SK-N-SH treated with all-trans-retinoic acid at 6 μM for 48 hours (cell line): ENCODE measurements around the gene KRT23.

Source experiments
- ATAC-seq: fragments of 200-7000 bp; cut with Tn5 transposase; 3 replicates; pipeline ENCODE4 v1.9.1; 2020; ENCODE audit warnings: mild to moderate bottlenecking, moderate library complexity
- ARNTL ChIP-seq: fragments of 450-650 bp; formaldehyde crosslinking; IDR thresholded peaks from 2 replicates; pipeline ENCODE4 v1.5.0; 2020; ENCODE audit warnings: low read depth, mild to moderate bottlenecking, moderate library complexity, borderline replicate concordance
- BACH2 ChIP-seq: fragments of 250-450 bp; sonication (Bioruptor Pico); IDR thresholded peaks from 2 replicates; pipeline ENCODE4 v1.9.0; 2021; ENCODE audit warnings: mild to moderate bottlenecking, borderline replicate concordance
- CSDC2 ChIP-seq: fragments of 250-450 bp; sonication (Bioruptor Pico); IDR thresholded peaks from 2 replicates; pipeline ENCODE4 v1.5.0; 2020; ENCODE audit warnings: mild to moderate bottlenecking, moderate library complexity
- ESRRG ChIP-seq: fragments of 250-450 bp; sonication (Bioruptor Pico); IDR thresholded peaks from 2 replicates; pipeline ENCODE4 v1.6.1; 2021; ENCODE audit warnings: mild to moderate bottlenecking
- GLIS3 ChIP-seq: fragments of 250-450 bp; sonication (Bioruptor Pico); IDR thresholded peaks from 2 replicates; pipeline ENCODE4 v1.5.0; 2020; ENCODE audit warnings: mild to moderate bottlenecking, moderate library complexity
- ISL1 ChIP-seq: fragments of 250-450 bp; sonication (Bioruptor Pico); IDR thresholded peaks from 2 replicates; pipeline ENCODE4 v2.1.2; 2022; ENCODE audit warnings: mild to moderate bottlenecking, moderate library complexity
- PPARA ChIP-seq: fragments of 250-450 bp; sonication (Bioruptor Pico); IDR thresholded peaks from 2 replicates; pipeline ENCODE4 v1.5.0; 2020; ENCODE audit warnings: mild to moderate bottlenecking, borderline replicate concordance
- RARB ChIP-seq: fragments of 250-450 bp; sonication (Bioruptor Pico); IDR thresholded peaks from 2 replicates; pipeline ENCODE4 v1.8.0; 2021; ENCODE audit warnings: mild to moderate bottlenecking, moderate library complexity
- TCF4 ChIP-seq: fragments of 250-450 bp; sonication (Bioruptor Pico); IDR thresholded peaks from 2 replicates; pipeline ENCODE4 v1.8.0; 2021; ENCODE audit warnings: mild to moderate bottlenecking, moderate library complexity, borderline replicate concordance
- TOX ChIP-seq: fragments of 250-450 bp; sonication (Bioruptor Pico); IDR thresholded peaks from 2 replicates; pipeline ENCODE4 v1.8.0; 2021; ENCODE audit warnings: mild to moderate bottlenecking, moderate library complexity, borderline replicate concordance
- ZC3H10 ChIP-seq: fragments of 250-450 bp; sonication (Bioruptor Pico); IDR thresholded peaks from 2 replicates; pipeline ENCODE4 v1.5.1; 2021; ENCODE audit warnings: mild to moderate bottlenecking, moderate library complexity
- ZFP30 ChIP-seq: fragments of 450-650 bp; formaldehyde crosslinking; IDR thresholded peaks from 2 replicates; pipeline ENCODE4 v1.5.0; 2022; ENCODE audit warnings: mild to moderate bottlenecking, moderate library complexity
- ZNF565 ChIP-seq: fragments of 450-650 bp; formaldehyde crosslinking; conservative IDR thresholded peaks from 2 replicates; pipeline ENCODE4 v1.5.0; 2020; ENCODE audit warnings: low read depth, mild to moderate bottlenecking, moderate library complexity
- ZNF70 ChIP-seq: fragments of 450-650 bp; formaldehyde crosslinking; IDR thresholded peaks from 2 replicates; pipeline ENCODE4 v1.5.0; 2020; ENCODE audit warnings: mild to moderate bottlenecking, moderate library complexity
- ZNF8 ChIP-seq: fragments of 450-650 bp; formaldehyde crosslinking; IDR thresholded peaks from 2 replicates; pipeline ENCODE4 v1.5.0; 2020; ENCODE audit warnings: mild to moderate bottlenecking, moderate library complexity
- TF ChIP-seq, protein P1 (sequence below): fragments of 250-450 bp; sonication (Bioruptor Pico); IDR thresholded peaks from 2 replicates; pipeline ENCODE4 v1.8.0; 2021; ENCODE audit warnings: low read depth, mild to moderate bottlenecking, moderate library complexity, borderline replicate concordance
- TF ChIP-seq, protein P2 (sequence below): fragments of 250-450 bp; sonication (Bioruptor Pico); IDR thresholded peaks from 2 replicates; pipeline ENCODE4 v1.5.0; 2020; ENCODE audit warnings: mild to moderate bottlenecking, moderate library complexity
- TF ChIP-seq, protein P3 (sequence below): fragments of 250-450 bp; sonication (Bioruptor Pico); IDR thresholded peaks from 2 replicates; pipeline ENCODE4 v1.5.1; 2020; ENCODE audit warnings: low read depth, mild to moderate bottlenecking, moderate library complexity
- TF ChIP-seq, protein P4 (sequence below): fragments of 250-450 bp; sonication (Bioruptor Pico); IDR thresholded peaks from 2 replicates; pipeline ENCODE4 v1.5.1; 2021; ENCODE audit warnings: mild to moderate bottlenecking, moderate library complexity
- TF ChIP-seq, protein P5 (sequence below): fragments of 250-450 bp; sonication (Bioruptor Pico); IDR thresholded peaks from 2 replicates; pipeline ENCODE4 v1.8.0; 2020; ENCODE audit warnings: mild to moderate bottlenecking, moderate library complexity, borderline replicate concordance

The KRT23 gene

DNA sequence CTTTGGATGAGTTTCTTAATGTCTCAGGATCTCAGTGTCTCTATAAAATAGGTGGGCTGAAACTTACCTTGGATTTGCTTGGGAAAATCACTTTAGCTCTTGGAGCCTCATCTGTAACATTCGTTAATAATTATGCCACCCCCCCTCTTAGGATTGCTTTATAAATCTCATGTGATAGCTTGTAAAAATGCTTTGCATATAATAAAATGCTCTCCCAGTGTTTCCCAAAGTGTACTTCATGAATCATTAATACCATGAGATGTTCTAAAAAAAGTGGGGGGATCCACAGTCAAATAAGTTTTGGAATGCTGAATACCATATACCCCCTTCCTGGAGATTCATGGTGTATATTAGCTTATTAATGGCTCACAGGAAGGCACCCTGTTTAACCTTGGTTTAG, 24.1 kb upstream of the KRT23 start:
- ATAC-seq = no peak

DNA sequence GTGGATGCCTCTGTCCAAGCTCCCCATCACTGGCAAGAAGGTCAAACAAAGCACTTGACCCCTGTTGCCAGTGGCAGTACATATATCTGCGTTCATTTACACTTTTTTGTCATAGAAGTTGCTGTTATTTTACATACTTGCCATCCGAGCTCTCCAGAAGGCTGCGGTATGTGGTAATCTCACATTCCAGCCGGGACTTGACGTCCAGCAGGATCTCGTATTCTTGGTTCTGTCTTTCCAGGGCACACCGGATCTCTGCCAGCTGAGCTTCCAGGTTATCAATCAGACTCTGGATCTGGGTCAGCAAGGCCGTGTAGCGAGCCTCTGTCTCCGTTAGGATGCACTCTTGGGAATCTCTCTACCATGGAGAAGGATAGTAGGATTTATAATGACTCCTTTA, 22.7 kb upstream of the KRT23 start:
- no peak for ATAC-seq

More for the DNA sequence above, 24.1 kb upstream of the KRT23 start:
- TF ChIP-seq RARB (no peak), BACH2 (no peak), ISL1 (CRISPR knock-in tag) (no peak), ZFP30 (CRISPR knock-in tag) (no peak), ZC3H10 (CRISPR knock-in tag) (no peak), ZNF565 (CRISPR knock-in tag) (no peak), CSDC2 (CRISPR knock-in tag) (no peak), ESRRG (CRISPR knock-in tag) (no peak), ARNTL (CRISPR knock-in tag) (no peak), PPARA (CRISPR knock-in tag) (no peak), TOX (CRISPR knock-in tag) (no peak)
- TF ChIP-seq, protein P1, sequence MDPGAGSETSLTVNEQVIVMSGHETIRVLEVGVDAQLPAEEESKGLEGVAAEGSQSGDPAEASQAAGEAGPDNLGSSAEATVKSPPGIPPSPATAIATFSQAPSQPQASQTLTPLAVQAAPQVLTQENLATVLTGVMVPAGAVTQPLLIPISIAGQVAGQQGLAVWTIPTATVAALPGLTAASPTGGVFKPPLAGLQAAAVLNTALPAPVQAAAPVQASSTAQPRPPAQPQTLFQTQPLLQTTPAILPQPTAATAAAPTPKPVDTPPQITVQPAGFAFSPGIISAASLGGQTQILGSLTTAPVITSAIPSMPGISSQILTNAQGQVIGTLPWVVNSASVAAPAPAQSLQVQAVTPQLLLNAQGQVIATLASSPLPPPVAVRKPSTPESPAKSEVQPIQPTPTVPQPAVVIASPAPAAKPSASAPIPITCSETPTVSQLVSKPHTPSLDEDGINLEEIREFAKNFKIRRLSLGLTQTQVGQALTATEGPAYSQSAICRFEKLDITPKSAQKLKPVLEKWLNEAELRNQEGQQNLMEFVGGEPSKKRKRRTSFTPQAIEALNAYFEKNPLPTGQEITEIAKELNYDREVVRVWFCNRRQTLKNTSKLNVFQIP (CRISPR knock-in tag) = no peak
- TF ChIP-seq, protein P2, sequence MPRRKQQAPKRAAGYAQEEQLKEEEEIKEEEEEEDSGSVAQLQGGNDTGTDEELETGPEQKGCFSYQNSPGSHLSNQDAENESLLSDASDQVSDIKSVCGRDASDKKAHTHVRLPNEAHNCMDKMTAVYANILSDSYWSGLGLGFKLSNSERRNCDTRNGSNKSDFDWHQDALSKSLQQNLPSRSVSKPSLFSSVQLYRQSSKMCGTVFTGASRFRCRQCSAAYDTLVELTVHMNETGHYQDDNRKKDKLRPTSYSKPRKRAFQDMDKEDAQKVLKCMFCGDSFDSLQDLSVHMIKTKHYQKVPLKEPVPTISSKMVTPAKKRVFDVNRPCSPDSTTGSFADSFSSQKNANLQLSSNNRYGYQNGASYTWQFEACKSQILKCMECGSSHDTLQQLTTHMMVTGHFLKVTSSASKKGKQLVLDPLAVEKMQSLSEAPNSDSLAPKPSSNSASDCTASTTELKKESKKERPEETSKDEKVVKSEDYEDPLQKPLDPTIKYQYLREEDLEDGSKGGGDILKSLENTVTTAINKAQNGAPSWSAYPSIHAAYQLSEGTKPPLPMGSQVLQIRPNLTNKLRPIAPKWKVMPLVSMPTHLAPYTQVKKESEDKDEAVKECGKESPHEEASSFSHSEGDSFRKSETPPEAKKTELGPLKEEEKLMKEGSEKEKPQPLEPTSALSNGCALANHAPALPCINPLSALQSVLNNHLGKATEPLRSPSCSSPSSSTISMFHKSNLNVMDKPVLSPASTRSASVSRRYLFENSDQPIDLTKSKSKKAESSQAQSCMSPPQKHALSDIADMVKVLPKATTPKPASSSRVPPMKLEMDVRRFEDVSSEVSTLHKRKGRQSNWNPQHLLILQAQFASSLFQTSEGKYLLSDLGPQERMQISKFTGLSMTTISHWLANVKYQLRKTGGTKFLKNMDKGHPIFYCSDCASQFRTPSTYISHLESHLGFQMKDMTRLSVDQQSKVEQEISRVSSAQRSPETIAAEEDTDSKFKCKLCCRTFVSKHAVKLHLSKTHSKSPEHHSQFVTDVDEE = no peak

DNA sequence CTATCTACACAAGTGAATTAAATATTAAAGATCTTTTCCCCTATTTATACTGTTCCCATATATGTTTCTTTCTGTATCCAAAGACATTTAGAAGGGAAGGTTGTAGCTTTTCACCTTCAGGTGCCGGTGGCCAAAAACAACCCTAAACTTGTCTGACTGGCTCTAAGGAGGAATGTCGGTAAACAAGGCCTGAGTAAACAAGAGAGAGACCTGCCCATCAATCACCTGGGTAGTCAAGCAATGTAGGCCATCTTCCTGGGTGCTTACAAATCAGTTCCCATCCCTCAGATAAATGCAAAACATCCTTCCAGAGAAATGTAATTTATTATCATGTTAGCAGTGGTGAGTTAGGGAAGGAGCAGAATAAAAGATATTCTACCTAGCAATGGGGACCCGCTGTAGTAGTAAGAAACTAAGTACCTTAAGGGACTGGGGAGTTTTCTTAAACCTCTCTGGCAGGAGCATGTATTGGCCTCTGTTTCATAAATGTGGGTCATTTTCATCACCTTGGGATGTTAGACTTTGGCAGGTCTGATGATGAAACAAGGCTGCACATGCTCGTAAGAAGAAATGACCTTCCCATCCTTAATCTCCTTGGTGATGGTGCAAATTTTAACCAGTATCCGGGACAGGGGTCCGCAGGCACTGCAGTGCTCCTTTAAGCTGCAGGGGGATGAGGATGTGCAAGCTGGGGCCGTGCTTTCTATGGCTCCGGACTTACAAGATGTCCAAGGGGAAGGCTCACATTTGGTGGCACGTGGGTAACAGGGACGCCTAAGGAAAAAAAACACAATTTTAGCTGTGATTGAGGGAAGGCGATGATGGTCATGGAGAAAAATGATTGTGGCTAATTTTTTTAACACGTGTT, 20.9 kb upstream of the KRT23 start:
- ATAC-seq = no peak
- TF ChIP-seq RARB (no peak), ZNF8 (CRISPR knock-in tag) (no peak), TOX (CRISPR knock-in tag) (no peak), GLIS3 (CRISPR knock-in tag) (no peak)
- TF ChIP-seq, protein P3, sequence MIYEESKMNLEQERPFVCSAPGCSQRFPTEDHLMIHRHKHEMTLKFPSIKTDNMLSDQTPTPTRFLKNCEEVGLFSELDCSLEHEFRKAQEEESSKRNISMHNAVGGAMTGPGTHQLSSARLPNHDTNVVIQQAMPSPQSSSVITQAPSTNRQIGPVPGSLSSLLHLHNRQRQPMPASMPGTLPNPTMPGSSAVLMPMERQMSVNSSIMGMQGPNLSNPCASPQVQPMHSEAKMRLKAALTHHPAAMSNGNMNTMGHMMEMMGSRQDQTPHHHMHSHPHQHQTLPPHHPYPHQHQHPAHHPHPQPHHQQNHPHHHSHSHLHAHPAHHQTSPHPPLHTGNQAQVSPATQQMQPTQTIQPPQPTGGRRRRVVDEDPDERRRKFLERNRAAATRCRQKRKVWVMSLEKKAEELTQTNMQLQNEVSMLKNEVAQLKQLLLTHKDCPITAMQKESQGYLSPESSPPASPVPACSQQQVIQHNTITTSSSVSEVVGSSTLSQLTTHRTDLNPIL (CRISPR knock-in tag) = no peak
- TF ChIP-seq, all 23 proteins: peak for 0

More for the DNA sequence above, 22.7 kb upstream of the KRT23 start:
- TF ChIP-seq TOX (CRISPR knock-in tag) = no peak
- TF ChIP-seq, protein P4, sequence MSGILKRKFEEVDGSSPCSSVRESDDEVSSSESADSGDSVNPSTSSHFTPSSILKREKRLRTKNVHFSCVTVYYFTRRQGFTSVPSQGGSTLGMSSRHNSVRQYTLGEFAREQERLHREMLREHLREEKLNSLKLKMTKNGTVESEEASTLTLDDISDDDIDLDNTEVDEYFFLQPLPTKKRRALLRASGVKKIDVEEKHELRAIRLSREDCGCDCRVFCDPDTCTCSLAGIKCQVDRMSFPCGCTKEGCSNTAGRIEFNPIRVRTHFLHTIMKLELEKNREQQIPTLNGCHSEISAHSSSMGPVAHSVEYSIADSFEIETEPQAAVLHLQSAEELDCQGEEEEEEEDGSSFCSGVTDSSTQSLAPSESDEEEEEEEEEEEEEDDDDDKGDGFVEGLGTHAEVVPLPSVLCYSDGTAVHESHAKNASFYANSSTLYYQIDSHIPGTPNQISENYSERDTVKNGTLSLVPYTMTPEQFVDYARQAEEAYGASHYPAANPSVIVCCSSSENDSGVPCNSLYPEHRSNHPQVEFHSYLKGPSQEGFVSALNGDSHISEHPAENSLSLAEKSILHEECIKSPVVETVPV = no peak
- no peak for TF ChIP-seq ZNF70 (CRISPR knock-in tag)
- TF ChIP-seq RARB = no peak
- no peak for TF ChIP-seq TCF4 (CRISPR knock-in tag)
- TF ChIP-seq BACH2 = no peak
- TF ChIP-seq ZFP30 (CRISPR knock-in tag) = no peak
- TF ChIP-seq CSDC2 (CRISPR knock-in tag) = no peak
- TF ChIP-seq, protein P5, sequence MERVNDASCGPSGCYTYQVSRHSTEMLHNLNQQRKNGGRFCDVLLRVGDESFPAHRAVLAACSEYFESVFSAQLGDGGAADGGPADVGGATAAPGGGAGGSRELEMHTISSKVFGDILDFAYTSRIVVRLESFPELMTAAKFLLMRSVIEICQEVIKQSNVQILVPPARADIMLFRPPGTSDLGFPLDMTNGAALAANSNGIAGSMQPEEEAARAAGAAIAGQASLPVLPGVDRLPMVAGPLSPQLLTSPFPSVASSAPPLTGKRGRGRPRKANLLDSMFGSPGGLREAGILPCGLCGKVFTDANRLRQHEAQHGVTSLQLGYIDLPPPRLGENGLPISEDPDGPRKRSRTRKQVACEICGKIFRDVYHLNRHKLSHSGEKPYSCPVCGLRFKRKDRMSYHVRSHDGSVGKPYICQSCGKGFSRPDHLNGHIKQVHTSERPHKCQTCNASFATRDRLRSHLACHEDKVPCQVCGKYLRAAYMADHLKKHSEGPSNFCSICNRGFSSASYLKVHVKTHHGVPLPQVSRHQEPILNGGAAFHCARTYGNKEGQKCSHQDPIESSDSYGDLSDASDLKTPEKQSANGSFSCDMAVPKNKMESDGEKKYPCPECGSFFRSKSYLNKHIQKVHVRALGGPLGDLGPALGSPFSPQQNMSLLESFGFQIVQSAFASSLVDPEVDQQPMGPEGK (CRISPR knock-in tag) = no peak
